Cortex of kidney (tissue), 1 donor: Measurements from ENCODE around the gene ABHD17B.
"Not testable (repeated sequence)": the region's sequence is repeated elsewhere in the genome, so short reads cannot be mapped to it uniquely, and the experiment has no call there.

Source experiments
- DNase-seq: peaks from one replicate; lab custom pipeline; 2025; lab: John Stamatoyannopoulos, UW

The ABHD17B gene

GRCh38 chr9:71911061-71911907 is at the start of gene ABHD17B, which contains the start of gene C9orf85:
Gene ABHD17B, minus strand, starts transcription at chr9:71911193. Its CDS starts 36,113 bp downstream, at chr9:71875080.
Gene C9orf85, plus strand, starts transcription at chr9:71911639. Its CDS starts 96 bp downstream, at chr9:71911735.
- peak; percentile 93 for DNase-seq

GRCh38 chr9:71955300-71955915 is 44.4 kb upstream of the ABHD17B start:
- DNase-seq, result no peak

- DNase-seq, result not testable (repeated sequence)
Measured at GRCh38 chr9:71954652-71955051, 43.7 kb upstream of the ABHD17B start.

DNA sequence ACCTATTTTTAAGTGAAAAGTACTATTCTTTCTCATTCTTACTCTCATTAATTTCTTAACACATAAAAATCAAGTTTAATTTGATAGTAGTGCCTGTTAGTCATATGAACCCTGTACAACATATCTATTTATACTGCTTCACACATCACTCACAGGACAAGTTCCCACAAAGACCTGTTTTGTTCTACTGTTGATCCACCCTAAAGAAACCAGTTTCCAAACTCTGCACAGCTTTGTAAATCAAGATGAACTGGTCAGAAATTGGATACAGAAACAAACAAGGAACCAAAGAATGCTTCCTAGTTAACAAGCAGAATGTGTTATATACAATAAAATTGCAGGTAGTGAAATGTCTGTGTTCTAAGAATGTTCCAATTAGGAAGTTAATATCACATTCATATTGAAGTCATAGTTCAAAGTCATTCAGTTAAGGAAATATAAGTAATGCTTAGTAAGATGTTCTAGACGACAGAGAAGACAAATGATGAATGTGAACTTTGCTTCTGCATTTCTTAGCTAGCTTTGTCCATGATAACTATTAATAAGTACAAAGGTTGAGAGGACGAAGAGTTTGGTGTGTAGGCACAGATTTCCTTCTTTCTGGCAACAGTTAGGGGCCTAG is 33.9 kb upstream of the ABHD17B start:
- DNase-seq, result no peak

DNA sequence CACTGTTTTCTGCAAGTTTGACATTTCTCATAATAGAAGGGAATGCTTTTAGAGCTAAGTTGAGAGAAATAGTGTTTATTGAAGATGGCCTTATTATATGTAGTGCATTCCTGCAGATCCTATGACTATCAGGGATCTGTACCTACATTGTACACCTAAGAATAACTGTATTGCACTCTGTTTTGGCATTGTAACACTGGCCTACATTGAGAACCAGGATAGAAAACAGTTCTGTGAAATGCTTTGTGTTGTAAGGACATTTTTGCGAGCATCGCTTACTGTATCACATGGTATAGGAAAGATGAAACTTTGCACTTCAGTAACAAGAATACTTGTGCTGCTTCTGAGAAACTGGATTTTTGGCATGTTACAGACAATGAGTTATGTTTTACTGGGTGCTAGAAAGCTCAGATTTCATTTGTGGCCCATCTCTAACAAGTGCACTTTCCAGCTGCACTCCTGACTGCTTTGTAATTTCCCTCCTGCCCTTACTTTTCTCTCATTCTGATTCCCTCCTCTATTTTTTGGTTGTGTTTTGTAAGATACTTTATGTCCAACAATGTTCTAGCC is 31.1 kb upstream of the ABHD17B start:
- DNase-seq, result no peak

DNA sequence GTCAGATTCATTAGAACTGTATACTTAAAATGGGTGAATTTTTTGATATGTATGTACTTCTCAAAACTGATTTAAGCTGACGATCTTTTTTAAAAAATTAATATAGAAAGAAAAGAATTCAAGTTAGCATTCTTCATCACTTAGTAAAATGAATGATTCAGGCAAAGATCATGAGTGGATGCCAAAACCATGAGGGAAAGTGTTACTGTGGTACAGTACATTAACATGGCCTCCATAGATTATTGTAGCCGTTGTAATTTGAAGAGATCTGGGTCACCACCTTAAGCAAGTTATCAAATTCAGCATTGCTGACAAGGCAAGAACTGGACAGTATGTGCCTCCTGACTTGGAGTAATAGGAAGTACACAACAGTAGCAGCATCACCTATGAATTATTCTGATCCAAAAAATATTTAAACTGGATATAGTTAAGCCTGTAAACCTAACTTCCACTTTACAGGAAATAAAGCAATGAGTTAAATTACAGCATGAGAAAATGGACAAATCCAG is 30.1 kb upstream of the ABHD17B start:
- DNase-seq, result no peak

DNA sequence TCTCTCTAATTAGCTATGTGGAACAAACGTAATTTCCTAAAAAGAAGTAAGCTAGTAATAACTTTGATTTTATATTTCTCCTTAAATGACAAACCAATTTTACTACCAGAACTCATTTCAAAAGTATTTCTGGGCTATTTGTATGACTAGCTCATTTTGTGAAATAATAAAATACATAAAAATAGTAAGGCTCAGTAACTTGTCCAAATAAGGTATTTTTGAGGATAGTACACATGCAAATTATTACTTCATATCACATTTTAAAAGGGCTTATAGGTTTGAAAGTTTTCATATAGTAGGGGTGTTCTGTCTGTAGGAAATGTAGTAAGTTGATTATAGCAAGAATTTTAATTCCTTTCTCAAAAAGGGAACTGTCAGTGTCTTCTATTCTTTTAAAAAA is 26.9 kb upstream of the ABHD17B start:
- DNase-seq, result no peak

DNA sequence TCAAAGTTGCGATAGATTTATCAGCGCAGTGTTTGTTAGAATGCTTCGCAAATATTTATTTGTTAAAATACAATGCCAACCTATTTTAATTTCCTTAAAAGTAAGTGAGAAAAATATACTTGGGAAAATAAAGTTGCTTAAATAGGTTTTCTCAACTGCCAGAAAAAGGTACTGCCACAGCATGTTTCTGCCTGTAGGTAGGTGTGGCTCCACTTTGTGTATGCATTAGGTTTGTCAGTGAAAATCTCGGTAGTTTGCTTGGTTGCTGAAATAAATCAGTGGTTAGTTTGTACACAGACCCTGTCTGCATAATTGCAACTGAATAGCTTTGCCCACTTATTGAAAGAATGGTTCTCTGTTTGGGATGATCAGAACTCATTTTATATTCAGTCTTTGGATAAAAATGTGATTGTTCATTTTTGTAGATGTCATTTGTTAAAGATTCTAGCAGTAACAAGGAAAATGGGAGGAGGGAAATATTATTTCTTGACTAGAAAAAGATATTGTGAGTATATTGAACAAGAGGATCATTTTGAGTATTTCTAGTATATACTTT is 26.2 kb upstream of the ABHD17B start:
- DNase-seq, result no peak

- no peak for DNase-seq
Measured at GRCh38 chr9:71936066-71936465, 25.1 kb upstream of the ABHD17B start.

DNA sequence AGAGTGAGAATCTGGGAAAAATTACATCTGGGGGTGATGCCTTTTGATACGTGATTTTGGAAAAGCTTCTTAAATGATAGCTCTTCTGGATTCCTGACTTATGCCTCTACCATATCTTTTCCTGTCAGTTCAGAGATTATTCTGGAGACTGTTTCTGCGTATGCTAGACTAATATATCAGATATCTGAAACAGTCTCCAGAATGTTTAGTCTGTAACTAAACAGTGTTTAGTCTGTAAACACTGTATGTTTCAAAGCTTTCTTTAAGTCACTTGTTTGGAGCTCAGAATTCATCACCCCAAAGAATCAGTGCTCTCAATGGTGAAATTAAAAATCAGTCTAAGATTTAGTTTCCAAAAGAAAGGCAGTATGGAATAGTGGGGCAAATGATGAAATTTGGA is 20.2 kb upstream of the ABHD17B start:
- no peak for DNase-seq

DNA sequence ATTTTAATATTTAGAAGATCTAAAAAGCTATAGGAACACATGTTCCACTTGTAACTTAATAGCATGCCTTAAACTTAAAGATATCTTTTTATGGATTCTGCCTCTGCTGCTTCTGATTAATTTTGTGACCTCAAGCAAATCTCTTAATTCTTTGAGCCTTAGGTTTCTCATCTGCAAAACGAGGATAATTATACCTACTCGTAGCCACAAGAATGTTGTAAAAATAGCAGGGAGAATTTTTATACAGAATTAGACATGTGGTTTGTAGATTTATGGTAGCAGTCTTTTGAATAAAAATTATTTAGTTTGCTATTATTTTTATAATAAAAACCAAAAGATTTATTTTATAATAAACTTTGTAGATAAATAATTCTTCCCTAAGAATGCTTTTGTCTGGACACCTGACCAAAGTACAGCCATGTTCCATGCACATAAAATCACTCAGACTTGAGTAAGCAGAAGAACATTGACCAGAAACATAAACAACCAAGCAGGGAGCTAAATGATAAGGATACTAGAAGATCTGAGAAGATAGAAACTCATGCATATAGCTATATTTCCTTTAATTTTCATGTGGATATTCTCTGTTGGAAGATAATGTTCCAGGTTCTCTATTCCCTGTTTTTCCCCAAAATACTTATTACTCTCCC is 18.9 kb upstream of the ABHD17B start:
- DNase-seq, result no peak

DNA sequence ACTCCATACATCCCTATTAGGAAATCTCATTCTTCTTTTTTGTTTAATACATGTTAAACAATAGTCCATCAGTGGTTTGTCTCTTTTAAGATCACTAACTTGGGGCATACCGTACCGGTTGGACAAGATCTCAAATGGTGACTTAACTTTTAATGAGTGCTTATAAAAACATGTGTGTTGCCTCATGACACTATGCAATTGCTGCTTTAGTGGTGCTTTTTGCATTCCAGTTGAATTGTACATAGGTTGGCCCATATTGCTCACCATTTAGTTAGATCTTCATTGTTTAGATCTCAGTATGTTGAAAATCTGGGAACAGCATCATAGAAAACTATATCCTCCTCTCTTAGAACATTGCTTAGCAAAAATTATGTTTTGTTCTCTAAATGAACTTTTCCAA is 18.2 kb upstream of the ABHD17B start:
- DNase-seq, result no peak

- no peak for DNase-seq
Measured at GRCh38 chr9:71928806-71929205, 17.8 kb upstream of the ABHD17B start.

DNA sequence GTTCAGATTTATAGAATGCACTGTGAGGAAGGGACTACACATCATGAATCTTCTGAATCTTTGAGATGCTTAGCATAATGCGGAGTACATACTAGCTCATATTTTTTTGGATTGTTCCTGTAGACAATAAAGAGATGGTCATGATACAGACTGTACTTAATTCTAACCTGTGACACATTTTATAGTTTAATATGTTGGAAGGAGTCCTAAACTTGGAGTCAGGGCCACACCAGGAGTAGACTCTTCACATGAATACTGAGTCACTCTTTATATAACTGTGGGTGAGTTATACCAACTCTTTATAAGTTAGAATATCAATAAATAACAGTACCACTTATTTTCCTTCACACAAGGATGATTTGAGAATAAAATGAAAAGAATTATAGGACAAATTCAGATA is 17.4 kb upstream of the ABHD17B start:
- DNase-seq, result no peak

- DNase-seq, result no peak
Measured at GRCh38 chr9:71925834-71926233, 14.8 kb upstream of the ABHD17B start.

DNA sequence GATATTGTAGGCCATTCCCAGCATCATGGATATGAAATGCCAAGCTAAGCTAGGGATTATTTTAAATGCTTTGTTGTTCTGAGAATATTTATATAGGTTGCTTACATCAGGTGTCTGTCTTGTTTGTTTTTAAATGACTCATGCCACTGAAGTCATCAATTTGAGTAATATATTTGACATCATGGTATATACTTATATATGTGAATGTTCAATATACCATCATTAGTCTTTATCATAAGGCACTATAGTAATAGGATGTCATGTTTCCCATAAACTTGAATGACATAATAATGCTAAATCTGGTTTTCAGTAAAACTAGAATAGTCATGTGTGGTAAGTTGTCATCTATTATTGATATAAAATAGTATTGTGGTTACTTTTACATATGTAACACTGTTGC is 13.6 kb upstream of the ABHD17B start:
- no peak for DNase-seq

GRCh38 chr9:71921190-71921814 is 10.3 kb upstream of the ABHD17B start:
- DNase-seq, result no peak

DNA sequence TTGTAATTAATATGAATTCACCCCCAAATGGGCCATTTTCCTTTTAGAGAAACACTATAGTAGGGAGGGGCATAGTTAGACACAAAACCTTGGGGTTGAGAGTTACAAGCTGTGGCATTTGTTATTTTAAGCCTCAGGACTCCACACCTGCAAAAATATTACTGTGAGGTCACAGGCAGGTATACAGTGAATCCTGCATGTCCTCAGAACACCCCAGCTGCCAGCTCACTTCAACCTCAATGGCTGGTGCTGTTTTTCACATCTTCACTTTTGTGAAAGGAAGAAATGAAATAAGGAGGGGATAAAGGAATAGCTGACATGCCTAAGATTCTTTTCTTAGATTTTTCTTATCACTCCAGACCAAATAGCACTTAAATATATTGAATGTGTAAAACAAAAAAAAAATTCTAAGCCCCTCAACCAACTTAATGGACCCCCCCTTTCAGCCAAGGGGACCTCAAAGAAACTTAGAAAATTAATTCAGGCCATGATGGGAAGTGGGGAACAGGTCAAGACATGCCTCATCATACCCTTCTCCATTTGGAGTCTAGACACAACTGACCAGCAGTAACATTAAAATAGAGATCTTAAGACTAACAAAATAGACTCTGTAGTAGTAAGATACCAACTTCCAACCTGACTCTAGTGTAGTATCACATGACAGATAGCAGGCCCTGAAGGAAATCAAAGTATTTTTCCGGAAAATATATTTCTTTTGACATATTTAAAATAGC is 9.6 kb upstream of the ABHD17B start:
- DNase-seq, result no peak

DNA sequence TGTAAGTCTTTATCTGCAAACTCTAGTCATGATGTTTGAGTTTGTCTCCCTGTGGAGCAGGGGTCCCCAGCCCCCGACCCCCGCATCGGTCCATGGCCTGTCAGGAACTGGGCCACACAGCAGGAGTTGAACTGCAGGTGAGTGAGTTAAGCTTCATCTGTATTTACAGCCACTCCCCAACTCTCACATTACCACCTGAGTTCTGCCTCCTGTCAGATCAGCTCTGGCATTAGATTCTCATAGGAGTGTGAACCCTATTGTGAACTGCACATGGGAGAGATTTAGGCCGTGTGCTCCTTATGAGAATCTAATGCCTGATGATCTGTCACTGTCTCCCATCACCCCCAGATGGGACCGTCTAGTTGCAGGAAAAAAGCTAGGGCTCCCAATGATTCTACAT is 7.4 kb upstream of the ABHD17B start:
- no peak for DNase-seq

DNA sequence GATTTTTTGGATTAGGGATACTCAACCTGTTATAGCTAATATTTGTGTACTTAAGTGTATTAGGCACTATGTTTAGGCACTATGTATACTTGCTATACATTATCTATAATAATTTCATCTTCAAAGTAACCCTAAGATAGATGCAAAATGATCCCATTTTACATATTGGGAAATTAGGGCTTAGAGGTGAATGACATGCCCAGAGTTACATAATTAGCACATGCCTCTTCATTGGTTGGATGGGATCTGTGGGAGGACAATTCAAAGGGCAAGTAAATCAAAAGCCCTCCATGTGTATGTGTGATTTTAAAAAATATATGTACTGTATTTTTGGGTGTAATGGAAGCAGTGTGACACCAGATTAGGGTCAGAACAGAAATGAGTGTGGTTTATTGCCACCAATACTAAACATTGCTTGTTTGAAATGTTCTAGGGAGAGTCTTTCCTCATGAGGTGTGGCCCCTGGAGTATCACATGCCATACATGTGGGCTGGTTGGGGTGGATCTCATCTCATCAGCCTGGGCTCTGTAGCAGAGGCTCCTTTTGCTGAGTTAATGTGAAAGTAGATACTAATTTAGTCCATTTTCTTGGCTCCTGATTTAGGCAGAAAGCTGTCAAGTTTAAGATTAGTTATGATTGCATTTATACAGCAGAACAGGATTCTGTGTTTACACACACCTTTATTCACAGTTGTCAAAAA is 6.0 kb upstream of the ABHD17B start:
- DNase-seq, result no peak
